Progenitor cell of endocrine pancreas (in vitro differentiated cells): ENCODE measurements around the gene GSTO2. TPM values are rescaled to one million over a fixed set of nuclear protein-coding genes. Genes with fewer than 3 reads are reported as not detected.

Source experiments
- DNase-seq: peaks from one replicate; pipeline ENCODE4 v3.0.0; 2021; ENCODE audit warnings: low spot score; ENCODE audit not compliant: unreplicated experiment
- H3K27ac Mint-ChIP-seq: 2 replicates; pipeline ENCODE4 v1.8.0; 2021; ENCODE audit warnings: mild to moderate bottlenecking, moderate library complexity, mixed read lengths
- H3K27me3 Mint-ChIP-seq: 2 replicates; pipeline ENCODE4 v1.8.0; 2021; ENCODE audit warnings: mixed read lengths
- H3K36me3 Mint-ChIP-seq: 2 replicates; pipeline ENCODE4 v1.8.0; 2022; ENCODE audit warnings: mixed read lengths; ENCODE audit not compliant: insufficient read depth
- H3K4me1 Mint-ChIP-seq: 2 replicates; pipeline ENCODE4 v1.8.0; 2021; ENCODE audit warnings: low read depth, mixed read lengths
- H3K4me3 Mint-ChIP-seq: 2 replicates; pipeline ENCODE4 v1.8.0; 2021; ENCODE audit warnings: low read depth, mild to moderate bottlenecking, moderate library complexity, mixed read lengths
- H3K9me3 Mint-ChIP-seq: 2 replicates; pipeline ENCODE4 v1.8.0; 2021; ENCODE audit warnings: low read depth, mixed read lengths
- CTCF ChIP-seq: fragments of 200-600 bp; sonication (generic); IDR thresholded peaks from one replicate; pipeline ENCODE4 v1.5.0; 2021; ENCODE audit warnings: antibody characterized with exemption, mild to moderate bottlenecking; ENCODE audit not compliant: unreplicated experiment
- total RNA-seq: library from RNA; stranded (reverse); gene quantifications from 2 replicates; pipeline ENCODE4 v1.2.1, GENCODE V29; 2021

Gene GSTO2
- total RNA-seq, 1 donor from 2014 or later = 9.8 TPM

GRCh38 chr10:104267721-104268404, 1.1 kb upstream of the GSTO2 start:
- Mint-ChIP-seq H3K27ac (peak overlapping the region; percentile 96), H3K4me1 (peaks cover 7% of the 10 kb centered on the region), H3K36me3 (peaks cover 10% of the 10 kb centered on the region), H3K9me3 (no peaks in the 10 kb centered on the region), H3K27me3 (no peaks in the 10 kb centered on the region), H3K4me3 (peak overlapping the region; percentile 88)
- TF ChIP-seq CTCF = no peak
- no peak for DNase-seq

GRCh38 chr10:104268405-104268712, 625 bp upstream of the GSTO2 start:
- Mint-ChIP-seq H3K27ac (peak overlapping the region; percentile 96), H3K36me3 (peaks cover 10% of the 10 kb centered on the region), H3K9me3 (no peaks in the 10 kb centered on the region), H3K27me3 (no peaks in the 10 kb centered on the region), H3K4me1 (peaks cover 7% of the 10 kb centered on the region), H3K4me3 (peak overlapping the region; percentile 88)
- no peak for DNase-seq
- no peak for TF ChIP-seq CTCF

- no peak for TF ChIP-seq CTCF
- H3K9me3 Mint-ChIP-seq = no peaks in the 10 kb centered on the region
- DNase-seq = no peak
- H3K4me3 Mint-ChIP-seq = no peak overlapping the region
- no peak overlapping the region for H3K27ac Mint-ChIP-seq
- H3K4me1 Mint-ChIP-seq = peaks cover 7% of the 10 kb centered on the region
- H3K36me3 Mint-ChIP-seq = peaks cover under 1% of the 10 kb centered on the region
- peaks cover 9% of the 10 kb centered on the region for H3K27me3 Mint-ChIP-seq
These were observed 4.3 kb downstream of the GSTO2 start for GRCh38 chr10:104273286-104273685.

GRCh38 chr10:104273899-104274575, 5.1 kb downstream of the GSTO2 start:
- no peak for DNase-seq
- no peaks in the 10 kb centered on the region for H3K36me3 Mint-ChIP-seq
- peaks cover 5% of the 10 kb centered on the region for H3K4me1 Mint-ChIP-seq
- no peak overlapping the region for H3K27ac Mint-ChIP-seq
- peak overlapping the region; percentile 72 for H3K4me3 Mint-ChIP-seq
- H3K9me3 Mint-ChIP-seq = no peaks in the 10 kb centered on the region
- TF ChIP-seq CTCF = no peak
- H3K27me3 Mint-ChIP-seq = peaks cover 9% of the 10 kb centered on the region

- Mint-ChIP-seq H3K4me1 (peaks cover 5% of the 10 kb centered on the region), H3K9me3 (no peaks in the 10 kb centered on the region), H3K4me3 (peak overlapping the region; percentile 72), H3K36me3 (no peaks in the 10 kb centered on the region), H3K27ac (peak overlapping the region; percentile 74), H3K27me3 (peaks cover 9% of the 10 kb centered on the region)
- TF ChIP-seq CTCF = peak; percentile 86
- peak; percentile 47 for DNase-seq
These were observed 6.1 kb downstream of the GSTO2 start for GRCh38 chr10:104274762-104275721.
